Amygdala (tissue), 56 donors: Measurements from ENCODE around the gene TMEM18.
A peak's percentile ranks its signal among the peaks of the same experiment; 100 is the strongest.
"Not testable (repeated sequence)": the region's sequence is repeated elsewhere in the genome, so short reads cannot be mapped to it uniquely, and the experiment has no call there.

ENCODE experiments used
- DNase-seq, 56 donors: peaks; one replicate each; lab custom pipeline; 2025; lab: John Stamatoyannopoulos, UW

Gene TMEM18

DNA sequence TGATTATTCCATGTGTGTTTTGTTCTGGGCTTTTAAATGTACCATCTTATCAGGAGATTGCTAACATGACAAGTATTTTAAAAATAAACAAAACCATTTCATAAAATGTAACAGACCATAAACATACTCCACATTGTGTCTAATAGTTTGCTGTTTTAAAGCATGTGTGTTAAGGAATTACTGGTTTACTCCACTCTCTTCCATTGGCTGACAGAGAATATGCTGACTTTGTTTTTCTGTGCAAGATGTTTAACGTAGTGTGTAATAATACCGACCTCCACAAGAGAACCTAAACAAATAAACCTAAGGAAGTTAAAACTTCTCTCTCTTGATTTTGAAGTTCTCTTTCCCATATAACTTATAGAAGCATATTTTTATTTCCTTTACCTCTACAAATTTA lies 17.0 kb upstream of the TMEM18 start:
- no peak for DNase-seq

DNA sequence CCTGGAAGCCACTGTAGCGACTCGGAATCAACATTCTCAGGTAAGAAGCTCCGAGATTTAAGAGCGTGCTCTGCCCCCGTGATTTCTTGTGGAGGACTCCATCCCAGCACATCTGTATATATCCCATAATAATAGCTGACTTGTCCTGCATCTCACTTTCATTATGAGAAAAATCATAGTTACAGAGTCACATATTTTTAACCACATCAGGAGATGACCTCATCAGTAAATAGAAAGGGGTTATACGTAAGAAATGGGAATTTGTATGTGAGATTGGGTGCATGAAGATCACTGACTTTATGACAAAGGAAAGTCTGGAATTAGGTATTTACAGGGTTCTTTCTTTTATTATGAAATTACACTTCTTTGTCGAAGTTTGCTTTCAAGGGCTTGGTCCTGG lies 16.4 kb upstream of the TMEM18 start:
- no peak for DNase-seq

DNA sequence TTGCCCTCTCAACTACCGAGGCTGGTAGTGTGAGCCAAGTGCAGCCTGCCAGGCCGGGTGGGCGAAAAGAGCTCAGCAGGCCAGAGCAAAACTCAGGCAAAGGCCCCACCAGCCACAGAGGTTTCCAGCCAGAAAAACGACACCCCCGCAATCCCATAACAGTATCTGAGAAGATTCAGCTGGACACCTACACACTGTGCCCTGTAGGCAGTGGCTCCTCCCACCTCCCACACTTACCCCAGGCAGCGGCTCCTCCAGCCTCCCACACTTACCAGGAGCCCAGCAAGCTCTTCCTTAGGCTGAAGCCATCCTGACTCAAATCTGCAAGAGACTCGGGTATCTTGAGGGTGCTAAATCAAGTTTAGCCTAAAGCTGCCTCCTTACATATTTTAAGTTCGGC lies 15.6 kb upstream of the TMEM18 start:
- DNase-seq = no peak

DNA sequence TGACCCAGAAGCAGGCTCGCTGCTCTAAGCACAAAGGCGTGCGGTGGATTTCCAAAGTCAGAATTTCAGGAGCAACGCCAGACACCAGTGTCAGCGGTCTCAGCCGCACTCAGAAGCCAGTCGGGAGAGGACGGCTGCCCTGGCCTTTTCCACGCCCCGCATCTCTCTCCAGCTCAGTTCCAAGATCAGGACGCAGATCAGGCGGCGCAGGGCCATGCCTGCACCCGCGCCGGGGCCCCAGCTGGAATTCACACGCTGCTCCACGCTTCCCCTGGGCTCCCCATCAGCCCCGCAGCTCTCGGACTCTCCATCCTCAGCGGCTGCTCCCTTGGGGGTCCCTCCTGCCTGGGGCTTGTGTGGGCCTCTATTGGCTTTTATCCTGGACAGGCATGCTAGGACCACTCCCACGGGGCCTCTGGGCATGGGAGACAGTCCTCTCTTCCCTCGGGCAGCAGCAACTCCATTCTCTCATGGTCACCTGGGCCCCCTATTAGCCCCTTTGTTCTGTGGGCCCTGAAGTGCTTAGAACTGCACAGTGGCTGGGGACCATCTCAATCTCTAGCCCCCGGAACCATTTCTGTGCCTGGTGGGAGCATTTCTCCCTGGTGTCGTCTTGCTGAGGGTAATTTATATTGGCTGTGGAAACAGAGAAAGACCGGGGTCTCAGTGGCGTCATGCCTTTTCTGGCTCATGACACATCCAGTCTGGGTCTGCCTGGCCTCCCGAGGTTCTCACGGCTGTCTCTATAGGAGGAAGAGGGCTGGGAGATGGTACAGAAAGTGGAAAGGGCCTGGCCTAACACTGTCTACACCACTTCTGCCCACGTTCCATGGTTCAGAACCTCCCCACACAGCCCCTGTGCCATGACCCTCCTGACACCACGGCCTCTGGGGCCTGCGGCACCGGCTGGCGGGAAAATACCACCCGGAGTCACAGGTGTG lies 14.9 kb upstream of the TMEM18 start:
- no peak for DNase-seq

DNA sequence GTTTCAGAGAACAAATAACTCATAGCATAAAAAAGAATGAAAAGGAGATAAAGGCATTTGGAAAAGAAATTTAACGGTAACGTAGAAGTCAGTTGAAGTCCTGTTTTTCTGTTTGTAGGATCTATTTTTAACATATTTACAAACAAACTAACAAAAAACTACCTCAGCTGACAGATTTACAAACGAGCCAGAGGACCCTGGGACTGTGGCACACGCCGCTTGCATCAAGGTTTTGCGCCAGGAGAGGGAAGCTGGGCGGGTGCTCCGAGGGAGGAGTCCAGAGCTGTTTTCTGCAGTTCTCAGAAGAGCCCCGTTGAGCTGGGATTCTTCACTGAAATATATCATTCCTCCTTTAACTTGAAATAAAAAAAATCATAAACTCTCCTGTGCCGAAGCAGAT lies 13.6 kb upstream of the TMEM18 start:
- no peak for DNase-seq

DNA sequence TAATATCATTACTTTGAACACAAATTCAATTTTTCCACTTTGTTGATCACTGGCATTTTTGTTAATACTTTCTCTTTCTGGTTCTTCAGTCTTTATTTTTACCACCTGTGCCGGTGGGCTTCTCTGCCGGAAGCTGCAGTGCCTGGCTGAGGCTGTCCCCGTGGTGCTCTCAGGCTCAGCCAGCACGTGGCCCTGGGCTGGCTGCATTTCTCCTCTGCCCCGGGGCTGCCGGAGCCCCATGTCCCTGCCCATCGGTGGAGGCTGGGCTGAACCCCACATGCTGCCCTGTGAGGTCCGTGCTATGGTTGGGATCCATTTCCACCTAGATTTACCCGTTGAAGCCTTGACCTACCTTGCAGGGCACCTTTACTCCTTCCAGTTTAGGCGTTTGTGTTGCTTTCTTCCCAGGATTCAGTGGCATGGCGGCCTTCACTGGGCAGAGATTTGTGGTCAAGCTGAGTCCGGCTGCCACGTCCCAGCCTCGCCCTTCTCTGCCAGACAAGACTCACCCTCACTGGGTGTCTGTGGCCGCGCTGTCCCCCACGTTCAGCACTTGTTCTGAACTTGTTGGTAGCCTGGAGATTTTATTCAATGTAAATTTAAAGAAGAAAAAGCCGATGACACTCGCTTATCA lies 12.8 kb upstream of the TMEM18 start:
- no peak for DNase-seq

DNA sequence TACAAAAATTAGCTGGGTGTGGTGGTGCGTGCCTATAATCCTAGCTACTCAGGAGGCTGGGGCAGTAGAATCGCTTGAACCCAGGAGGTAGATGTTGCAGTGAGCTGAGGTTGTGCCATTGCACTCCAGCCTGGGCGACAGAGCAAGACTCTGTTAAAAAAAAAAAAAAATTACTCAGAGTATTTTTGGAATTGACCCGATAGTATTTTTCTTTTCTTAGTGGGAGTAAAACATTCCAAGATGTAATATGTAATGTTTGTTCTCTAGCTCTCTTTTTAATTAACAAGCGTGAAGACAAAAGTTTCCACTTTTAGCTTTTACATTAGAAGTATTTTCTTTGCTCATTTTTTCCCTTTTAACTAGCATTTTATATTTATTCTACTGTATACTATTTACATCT lies 12.0 kb upstream of the TMEM18 start:
- no peak for DNase-seq

DNA sequence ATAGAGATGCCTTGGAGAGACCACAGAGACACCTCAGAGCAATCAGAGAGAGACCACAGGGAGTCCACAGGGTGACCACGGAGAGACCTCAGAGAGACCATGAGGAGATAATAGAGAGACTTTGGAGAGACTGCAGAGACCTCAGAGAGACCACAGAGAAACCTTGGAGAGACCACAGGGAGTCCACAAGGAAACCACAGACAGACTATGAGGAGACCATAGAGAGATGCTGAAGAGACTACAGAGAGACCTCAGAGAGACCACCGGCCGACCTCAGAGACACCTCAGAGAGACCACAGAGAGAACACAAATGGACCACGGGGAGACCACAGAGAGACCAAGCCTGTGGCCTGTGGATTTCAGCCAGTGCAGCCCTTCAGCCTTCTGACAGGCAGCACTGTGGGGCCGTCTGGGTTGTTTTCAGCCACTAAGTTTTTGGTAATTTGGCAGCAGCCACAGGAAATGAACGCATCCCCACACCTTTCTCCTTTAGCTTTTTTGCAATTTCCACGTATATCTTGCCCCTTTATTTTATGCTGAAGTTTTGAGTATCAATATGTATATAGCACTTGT lies 11.4 kb upstream of the TMEM18 start:
- DNase-seq = no peak

DNA sequence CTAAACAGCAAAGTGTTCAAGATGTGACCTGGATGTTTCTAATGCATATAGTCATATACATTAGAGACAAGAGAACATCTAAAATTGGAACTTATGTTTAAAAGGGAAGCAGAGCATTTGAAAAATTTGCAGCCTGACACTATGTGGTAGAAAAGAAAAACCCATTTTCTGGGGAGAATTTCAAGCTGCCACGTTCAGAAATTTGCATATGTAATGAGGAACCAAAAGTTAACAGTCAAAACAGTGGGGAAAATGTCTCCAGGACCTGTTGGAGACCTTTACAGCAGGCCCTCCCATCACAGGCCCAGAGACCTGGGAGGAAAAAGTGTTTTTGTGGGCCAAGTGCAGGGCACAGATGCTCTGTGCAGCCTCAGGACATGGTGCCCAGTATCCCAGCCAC lies 8.2 kb upstream of the TMEM18 start:
- DNase-seq = no peak

DNA sequence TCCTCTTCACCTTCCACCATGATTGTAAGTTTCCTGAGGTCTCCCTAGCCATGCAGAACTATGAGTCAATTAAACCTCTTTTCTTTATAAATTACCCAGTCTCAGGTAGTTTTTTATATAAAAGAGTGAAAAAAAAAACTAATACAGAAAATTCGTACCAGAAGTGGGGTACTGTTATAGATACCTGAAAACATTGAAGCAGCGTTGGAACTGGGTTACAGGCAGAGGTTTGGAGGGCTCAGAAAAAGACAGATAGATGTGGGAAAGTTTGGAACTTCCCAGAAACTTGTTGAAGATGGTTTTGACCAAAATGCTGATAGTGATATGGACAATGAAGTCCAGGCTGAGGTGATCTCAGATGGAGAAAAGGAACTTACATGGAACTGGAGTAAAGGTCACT lies 7.7 kb upstream of the TMEM18 start:
- not testable (repeated sequence) for DNase-seq

DNA sequence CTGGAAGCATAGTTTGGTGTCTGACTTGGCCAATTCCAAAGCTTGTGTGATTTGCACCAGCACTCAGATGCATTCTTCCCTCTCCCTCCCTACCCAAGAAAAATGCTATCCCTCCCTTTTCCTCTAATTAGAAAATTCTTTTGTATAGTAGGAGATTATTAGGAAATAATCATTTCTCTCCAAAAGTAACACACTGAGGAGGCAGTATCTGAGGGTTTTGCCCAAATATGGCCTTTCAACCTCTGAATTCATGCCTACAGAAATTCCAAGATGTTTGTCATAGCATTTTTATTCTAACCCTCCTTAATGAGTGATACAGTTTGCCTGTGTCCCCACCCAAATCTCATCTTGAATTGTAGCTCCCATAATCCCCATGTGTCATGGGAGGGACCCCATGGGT lies 5.0 kb upstream of the TMEM18 start:
- no peak for DNase-seq

DNA sequence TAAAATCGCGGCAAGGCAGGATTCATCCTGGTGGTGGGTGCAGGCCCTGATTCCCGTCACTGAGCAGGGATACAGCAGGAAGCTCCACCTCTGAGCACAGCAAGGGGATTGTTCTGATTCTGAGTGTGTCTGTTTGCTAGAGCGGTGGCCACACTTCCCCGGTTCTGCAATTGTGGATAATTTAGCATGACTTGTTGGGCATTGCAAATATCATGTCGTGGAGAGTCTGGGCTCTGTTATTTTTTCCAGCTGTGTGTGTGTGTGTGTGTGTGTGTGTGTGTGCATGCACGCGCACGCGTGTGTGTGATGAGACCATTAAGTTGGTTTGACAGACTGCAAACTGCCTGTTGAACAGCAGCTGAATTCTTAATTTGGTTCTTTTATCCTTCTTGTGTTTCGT lies 4.1 kb upstream of the TMEM18 start:
- DNase-seq = no peak

DNA sequence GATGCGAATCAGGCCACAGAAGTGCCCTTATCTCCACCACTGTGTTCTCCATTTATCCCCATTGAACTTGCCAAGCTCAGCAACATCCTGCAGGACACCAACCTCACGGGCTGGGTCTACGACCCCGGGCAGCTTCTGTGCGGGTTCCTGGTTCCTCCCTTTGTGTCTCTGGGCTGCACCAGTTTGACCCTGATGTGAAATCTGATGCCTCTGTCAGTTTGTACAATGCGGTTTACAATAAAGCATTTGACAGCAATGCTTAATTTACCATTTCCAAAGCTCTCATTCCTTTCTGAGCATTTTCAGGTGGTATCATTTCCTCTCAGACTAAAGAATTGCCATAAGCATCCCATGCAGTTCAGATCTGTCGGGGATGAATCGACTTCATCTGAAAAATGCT lies 3.3 kb upstream of the TMEM18 start:
- no peak for DNase-seq

DNA sequence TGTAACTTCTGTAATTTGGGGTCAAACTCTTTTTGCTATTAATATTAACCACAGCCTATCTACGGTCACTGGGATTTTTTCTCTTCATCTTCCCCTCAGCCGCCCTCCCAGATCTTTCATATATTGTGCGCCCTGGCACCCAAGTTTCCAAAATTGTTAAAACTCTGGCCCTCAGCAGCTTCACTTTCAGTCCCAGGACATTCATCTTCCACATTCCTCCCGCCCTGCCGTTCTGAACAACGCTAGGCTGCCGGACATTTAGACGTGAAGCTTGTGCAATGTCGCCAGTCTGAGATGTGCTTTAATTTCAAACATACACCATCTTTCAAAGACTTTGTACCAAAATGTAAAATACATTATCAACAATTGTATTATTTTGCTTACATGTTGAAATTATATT lies 1.8 kb upstream of the TMEM18 start:
- DNase-seq = no peak

DNA sequence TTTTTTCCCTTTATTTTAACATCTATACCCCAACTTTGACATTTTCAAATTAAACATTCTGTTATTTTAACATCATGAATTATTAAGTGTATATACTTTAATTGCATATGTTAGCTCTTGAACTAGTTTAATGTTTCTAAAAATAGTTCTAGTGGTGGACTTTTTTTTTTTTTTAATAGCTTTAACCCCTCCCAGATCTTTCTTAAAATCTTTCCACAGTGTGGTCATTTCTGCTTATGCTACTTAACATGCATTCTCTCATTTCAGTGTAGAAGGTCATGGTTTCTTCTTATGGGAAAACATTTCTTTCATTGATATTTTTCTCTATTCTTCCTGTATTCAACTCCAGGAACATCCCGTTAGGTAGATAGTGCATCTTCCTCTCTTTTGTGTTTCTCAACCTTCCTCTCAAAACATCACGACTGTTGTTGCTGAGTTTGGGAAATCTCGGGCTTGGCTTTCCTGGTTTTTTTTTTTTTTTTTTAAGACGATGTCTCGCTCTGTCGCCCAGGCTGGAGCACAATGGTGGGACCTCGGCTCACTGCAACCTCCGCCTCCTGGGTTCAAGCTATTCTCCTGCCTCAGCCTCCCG lies 849 bp upstream of the TMEM18 start:
- DNase-seq = no peak

DNA sequence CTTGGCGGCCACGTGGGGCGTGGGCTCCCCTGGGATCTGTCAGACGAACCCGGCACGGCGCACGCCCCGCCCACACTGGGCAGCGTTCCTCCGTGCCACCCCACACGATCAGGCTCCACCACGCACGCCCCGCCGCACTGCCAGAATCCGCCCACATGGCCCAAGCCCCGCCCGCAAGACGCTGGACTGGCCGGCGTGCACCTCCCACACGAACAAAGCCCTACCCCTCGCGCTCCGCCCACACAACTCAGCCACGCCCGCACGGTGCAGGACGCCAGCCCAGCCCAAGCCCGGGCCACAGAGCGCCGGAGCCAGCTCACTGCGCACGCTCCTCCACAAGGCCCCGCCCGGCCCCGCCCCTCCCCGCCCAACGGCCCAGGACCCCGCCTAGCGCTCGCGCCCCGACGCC lies 555 bp downstream of the TMEM18 start:
- peak in 53 of 56 donors; percentile 83 to 100 (median 99) for DNase-seq

DNA sequence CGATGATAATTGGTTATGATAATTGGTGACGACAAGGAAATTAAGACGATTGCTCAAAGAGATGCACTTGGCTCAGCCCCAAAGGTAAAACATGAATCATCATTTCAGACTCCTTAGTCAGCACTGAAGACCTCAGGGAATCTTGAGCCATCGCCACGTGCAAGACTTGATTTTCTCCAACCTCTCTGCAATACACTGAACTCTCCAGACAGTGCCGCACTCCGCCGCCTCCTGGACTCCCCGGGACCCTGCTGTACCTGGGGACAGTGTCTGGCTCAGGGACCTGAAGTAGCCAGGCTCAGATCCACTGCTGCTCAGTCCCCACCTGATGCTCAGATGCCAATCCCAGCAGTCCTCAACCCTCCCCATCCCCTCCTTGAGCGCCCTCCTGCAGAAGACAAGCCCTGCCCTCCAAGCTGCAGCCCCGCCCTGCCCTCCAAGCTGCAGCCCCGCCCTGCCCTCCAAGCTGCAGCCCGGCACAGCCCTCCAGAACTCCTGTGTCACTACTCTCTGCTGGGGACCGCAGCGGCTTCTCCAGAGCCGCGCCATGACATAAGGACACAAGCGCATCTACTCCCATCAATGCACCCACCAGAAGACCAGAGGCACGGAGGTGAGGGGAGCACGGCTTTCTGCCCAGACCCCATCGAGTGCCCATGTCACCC lies 1.1 kb downstream of the TMEM18 start:
- peak in 8 of 56 donors; percentile 37 to 71 (median 64) for DNase-seq

DNA sequence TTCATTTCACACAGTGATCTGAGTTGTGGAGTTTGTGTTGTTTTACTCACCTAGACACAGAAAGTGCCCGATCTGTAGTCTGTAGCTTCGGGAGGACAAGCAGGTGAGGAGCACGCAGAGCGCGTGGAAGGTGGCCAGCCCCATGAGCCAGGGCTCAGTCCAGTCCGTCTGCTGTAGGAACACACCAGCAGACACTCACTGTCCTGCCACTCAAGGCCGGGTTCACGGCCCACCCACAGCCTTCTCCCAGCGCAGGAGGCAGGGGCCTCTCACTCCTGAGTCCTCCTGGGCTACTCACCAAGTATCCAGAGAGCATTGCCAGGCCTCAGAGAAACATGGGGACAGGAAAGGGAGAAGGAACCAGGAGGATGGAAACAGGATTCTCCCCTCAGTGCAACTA lies 1.7 kb downstream of the TMEM18 start:
- DNase-seq = no peak

DNA sequence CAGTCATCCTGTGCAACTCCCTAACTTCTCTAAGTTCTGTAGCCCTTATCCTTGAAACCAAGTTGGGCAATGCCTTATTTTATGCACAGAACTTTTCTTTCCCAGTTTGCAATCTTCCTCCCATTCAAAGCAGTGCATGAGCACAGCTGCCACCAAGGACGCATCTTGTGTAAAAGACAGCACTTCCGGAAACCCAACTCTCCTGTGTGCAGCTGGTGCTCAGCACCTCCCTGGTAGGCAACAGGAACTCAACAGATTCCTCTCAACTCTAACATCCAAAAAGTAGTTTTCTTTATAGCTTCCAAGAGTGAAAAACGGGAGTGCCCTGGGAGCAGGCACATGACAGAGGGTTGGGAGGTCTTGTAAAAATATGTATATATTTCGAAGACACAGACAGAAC lies 2.2 kb downstream of the TMEM18 start:
- no peak for DNase-seq

DNA sequence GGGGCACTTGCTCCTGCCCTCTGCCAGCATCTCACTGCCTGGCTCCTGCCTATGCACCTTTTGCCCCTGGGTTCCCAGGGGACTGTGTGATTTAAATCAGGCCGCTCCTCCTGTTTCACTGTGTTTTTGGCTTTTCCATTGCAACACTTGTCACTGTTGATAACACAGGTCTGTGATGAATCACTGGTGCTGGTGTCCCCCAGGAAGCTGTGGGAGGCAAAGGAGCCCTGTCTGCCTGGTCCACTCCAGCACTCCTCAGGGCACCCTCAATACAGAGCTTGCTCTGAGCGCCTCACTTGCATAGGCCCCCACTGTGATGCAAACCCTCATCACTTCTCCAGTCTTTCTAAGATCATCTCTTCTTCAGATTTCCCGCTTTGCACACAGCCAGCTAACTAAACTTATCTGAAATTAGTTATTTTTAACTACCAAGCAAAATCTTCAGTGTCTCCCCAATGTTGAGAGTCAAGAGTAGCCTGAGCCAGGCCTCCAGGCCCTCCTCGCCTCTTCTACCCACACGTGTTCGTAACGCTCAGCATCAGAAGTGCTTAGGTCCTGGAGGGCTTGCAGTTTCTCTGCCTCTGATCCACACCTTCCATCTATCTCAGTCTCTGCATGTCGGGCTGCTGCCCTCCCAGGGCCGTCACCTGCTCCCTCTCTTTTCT lies 2.8 kb downstream of the TMEM18 start:
- no peak for DNase-seq
